Spinal cord (tissue), 10 donors: ENCODE measurements around the gene OAT. TPM values are rescaled to one million over a fixed set of nuclear protein-coding genes. Genes with fewer than 3 reads are reported as not detected.
A peak's percentile ranks its signal among the peaks of the same experiment; 100 is the strongest.

ENCODE experiments used
- DNase-seq, 6 donors: peaks; one replicate each; pipeline versions ENCODE4 v3.0.0 to v3.0.0-alpha.2; 2013 to 2015; ENCODE audit warnings: low spot score in 6 of 6, low read depth in 4 of 6
- H3K27ac ChIP-seq: one replicate; pipeline ENCODE4 v1.5.1; 2013; ENCODE audit warnings: low read depth, low read length, control low read depth
- H3K27me3 ChIP-seq: one replicate; pipeline ENCODE4 v1.6.1; 2013; ENCODE audit warnings: low read length; ENCODE audit not compliant: control insufficient read depth, insufficient read depth
- H3K36me3 ChIP-seq: one replicate; pipeline ENCODE4 v1.6.1; 2013; ENCODE audit warnings: low read length; ENCODE audit not compliant: control insufficient read depth, insufficient read depth
- H3K4me1 ChIP-seq: one replicate; pipeline ENCODE4 v1.6.1; 2013; ENCODE audit warnings: low read length; ENCODE audit not compliant: control insufficient read depth, insufficient read depth
- H3K4me3 ChIP-seq: one replicate; pipeline ENCODE4 v1.5.1; 2013; ENCODE audit warnings: low read depth, low read length, control low read depth
- H3K9me3 ChIP-seq: one replicate; pipeline ENCODE4 v1.6.1; 2013; ENCODE audit warnings: low read length; ENCODE audit not compliant: control insufficient read depth, insufficient read depth
- WGBS: methylation state at CpG from one replicate; pipeline ENCODE4 v1.1.5; 2013; ENCODE audit warnings: missing lambda C conversion rate; ENCODE audit not compliant: insufficient coverage; 5-methylcytosine and 5-hydroxymethylcytosine counted together
- polyA plus RNA-seq, 2 donors: library from polyadenylated mRNA; unstranded; fragments of 120-200 nt; gene quantifications; one replicate each; pipeline ENCODE4 v1.2.1, GENCODE V29; 2013; ENCODE audit not compliant: insufficient read length in 2 of 2
- total RNA-seq, 2 donors: library from RNA; depleted of rRNA in 1 of 2; stranded (reverse); fragments of 120-200 nt in 1 of 2; fragments of >200 nt in 1 of 2; gene quantifications; one replicate each; pipeline versions ENCODE4 v1.2.3 to v1.2.4, GENCODE V29; 2013 to 2014
- donor health status: healthy.

OAT gene
- total and polyA plus RNA-seq, 4 donors: 137 to 231 (median 168) TPM

DNA sequence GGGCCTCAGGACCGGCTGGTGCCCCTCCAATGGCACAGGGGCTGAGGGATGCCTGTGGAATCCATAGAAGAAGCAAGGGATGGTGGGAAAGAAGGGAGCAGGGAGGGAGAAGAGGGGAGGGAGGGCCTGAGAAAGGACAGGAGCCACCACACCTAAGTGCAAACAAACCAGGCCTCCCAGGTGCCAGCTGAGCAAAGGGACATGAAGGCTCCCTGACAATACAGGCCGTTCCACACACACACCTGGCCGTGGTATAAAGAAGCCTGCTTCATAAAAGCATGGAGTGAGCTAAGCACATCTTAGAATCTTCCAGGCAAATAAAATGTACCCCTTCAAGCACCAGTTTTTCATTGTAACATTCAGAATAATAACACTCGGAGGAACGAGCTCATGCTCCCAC is 54.0 kb downstream of the OAT start:
- H3K27ac ChIP-seq: no peak overlapping the region
- no peaks in the 10 kb centered on the region for H3K9me3 ChIP-seq
- H3K4me1 ChIP-seq: peaks cover 14% of the 10 kb centered on the region
- DNase-seq: no peak
- H3K4me3 ChIP-seq: no peak overlapping the region
- 86% methylated on average over 5 of the region's 5 CpGs for WGBS
- H3K27me3 ChIP-seq: no peaks in the 10 kb centered on the region
- no peaks in the 10 kb centered on the region for H3K36me3 ChIP-seq

DNA sequence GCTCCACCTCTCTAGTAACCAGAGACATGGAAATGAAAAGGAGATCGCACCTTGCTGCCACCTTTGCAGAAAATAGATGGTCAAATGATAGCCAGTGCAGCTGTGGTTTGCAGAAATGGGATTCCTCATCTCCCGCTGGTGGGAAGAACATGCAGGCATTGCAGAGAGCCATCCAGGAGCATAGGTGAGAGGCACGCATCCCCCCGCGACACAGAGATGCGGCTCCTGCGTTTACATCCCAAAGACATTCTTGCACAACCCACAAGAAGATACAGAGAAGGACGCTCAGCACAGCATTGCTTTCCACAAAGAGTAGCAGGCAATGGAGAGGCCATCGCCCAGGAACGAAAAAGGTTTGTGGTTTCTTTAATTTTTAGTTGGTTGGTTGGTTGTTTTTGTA is 56.2 kb downstream of the OAT start:
- Histone ChIP-seq H3K9me3 (no peaks in the 10 kb centered on the region), H3K36me3 (no peaks in the 10 kb centered on the region), H3K27ac (no peak overlapping the region), H3K27me3 (no peaks in the 10 kb centered on the region), H3K4me3 (no peak overlapping the region), H3K4me1 (peaks cover 6% of the 10 kb centered on the region)
- 76% methylated on average over 5 of the region's 10 CpGs for WGBS
- no peak for DNase-seq

DNA sequence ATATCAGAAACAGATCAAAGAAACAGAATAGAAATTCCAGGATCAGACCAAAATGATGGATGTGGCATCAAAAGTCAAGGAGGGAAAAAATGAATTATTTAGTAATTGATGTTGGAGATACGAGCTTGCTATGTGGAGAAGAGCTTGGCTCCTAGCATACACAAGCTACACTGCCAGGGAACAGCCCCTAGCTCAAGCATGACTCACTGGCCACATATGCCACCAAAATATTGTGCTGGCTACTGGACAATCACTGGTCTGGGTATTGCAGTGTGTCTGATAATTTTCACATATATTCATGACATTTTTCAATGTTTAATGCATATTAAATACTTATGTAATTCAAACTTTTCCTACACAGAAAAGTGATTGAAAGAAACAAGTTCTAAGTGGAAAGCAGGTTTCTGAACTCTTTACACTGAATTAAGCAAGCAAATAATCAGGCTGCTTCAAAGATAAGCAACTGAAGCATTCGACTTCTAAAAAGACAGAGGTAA is 59.3 kb downstream of the OAT start:
- Histone ChIP-seq H3K4me1 (peaks cover 8% of the 10 kb centered on the region), H3K4me3 (no peak overlapping the region), H3K27ac (no peak overlapping the region), H3K36me3 (no peaks in the 10 kb centered on the region), H3K27me3 (no peaks in the 10 kb centered on the region), H3K9me3 (no peaks in the 10 kb centered on the region)
- no CpG with 5 or more reads among the region's 2 CpGs for WGBS
- DNase-seq: no peak

DNA sequence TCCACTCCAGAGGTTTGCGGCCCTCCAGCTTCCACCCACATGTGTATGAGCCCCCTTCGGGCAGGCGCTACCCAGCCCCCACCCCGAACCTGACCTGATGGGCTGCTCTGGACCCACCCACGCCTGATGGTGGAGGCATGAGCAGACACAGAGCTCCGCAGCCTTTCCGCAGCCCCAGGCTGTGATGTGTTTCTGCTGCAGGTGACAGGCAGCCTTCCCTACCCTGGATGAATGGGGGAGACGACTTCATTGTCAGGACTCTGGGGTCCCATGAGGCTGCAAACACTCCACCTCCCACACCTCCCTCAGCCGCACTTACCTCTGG is 61.2 kb downstream of the OAT start:
- Histone ChIP-seq H3K9me3 (no peaks in the 10 kb centered on the region), H3K4me3 (no peak overlapping the region), H3K27me3 (no peaks in the 10 kb centered on the region), H3K27ac (no peak overlapping the region), H3K36me3 (no peaks in the 10 kb centered on the region), H3K4me1 (peaks cover 21% of the 10 kb centered on the region)
- 79% methylated on average over 7 of the region's 9 CpGs for WGBS
- DNase-seq: no peak

DNA sequence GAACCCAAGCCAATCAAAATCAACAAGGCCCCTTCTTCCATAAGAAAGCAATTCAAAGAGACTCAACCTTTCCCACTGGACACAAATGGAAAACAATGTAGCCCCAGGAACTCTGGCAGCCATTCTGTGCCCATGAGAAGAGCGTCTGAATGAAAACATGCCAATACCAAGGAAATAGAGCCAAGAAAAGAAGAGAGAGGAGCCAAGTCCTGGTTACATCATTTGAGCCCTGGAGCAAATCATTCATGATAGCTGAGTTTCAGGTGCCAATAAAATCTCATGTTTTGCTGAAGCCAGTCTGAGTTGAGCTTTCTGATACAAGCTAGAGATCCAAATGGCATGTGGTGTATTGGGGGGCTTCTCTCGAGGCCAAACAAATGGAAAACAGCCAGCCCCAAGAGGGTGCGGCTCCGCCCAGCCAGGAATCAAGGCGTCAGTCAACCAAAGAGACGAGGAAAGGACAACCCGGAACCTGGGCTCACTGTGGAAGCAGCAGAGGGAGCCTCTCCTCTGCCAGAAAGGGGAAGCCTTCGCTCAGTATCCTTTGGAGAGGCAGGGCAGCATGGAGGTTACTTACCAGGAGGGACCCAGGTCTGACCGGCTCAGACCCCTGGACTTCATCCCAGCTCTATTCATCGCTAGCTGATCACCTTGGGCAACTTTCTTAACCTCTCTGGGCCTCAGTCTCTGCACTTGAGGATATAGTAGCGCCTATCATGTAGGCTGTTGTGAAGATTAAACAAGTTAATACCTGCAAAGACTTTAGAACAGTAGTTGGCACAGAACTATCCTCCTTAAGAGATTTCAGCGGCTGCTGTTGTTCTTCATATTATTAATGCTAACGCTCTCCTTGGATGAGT is 61.8 kb downstream of the OAT start:
- Histone ChIP-seq H3K27ac (no peak overlapping the region), H3K9me3 (no peaks in the 10 kb centered on the region), H3K36me3 (no peaks in the 10 kb centered on the region), H3K27me3 (no peaks in the 10 kb centered on the region), H3K4me1 (peaks cover 21% of the 10 kb centered on the region), H3K4me3 (no peak overlapping the region)
- WGBS: 80% methylated on average over 10 of the region's 13 CpGs
- DNase-seq: peak in 2 of 6 donors; percentile 33 to 60

DNA sequence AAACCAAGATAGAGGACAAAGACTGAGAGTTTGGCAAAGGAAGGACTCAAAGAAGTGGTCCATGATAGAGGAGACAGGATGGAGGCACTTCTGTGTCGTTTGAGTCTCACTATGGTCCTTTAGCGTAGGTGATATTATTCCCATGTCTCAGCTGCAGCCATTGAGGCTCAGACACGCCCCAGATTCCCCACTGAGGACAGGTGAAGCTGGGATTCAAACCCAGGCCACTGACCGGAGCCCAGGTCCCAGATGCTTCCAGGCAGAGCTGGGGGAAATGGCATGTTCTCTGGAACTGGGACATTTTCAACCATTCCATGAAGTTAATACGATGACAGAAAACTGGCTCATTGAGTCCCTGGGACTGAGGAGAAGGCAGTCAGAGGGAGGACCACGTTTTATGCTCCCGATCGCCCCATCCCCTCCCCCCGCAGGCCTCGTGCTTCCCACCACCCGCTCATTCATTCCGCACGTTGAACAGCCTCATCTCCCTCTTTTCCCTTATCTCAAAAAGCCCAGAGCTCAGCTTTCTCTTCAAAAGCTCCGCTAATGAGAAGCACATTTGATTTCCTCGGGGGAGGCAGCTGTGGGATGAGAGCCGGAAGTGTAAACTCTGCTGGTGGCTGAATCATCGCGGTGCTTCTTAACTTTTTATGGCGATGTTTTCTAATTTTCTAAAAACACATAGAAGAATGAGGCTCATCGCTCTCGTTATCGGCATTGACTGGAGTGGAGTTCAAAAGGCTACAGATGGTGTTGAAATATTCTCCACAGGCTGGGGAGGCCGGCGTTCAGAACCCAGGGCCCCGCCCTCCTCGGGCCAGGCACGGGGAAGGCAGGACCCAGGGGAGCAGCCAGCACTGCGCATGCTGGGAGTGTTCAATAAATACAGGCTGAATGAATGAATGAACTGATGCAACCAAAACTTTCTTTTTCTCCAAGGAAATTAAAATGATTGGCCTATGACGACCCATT is 64.0 kb downstream of the OAT start:
- 32% methylated on average over 15 of the region's 29 CpGs for WGBS
- Histone ChIP-seq H3K4me1 (peaks cover 25% of the 10 kb centered on the region), H3K4me3 (peak overlapping the region; percentile 10), H3K27ac (no peak overlapping the region), H3K36me3 (no peaks in the 10 kb centered on the region), H3K27me3 (no peaks in the 10 kb centered on the region), H3K9me3 (no peaks in the 10 kb centered on the region)
- DNase-seq: peak in 2 of 6 donors; percentile 62 to 83

DNA sequence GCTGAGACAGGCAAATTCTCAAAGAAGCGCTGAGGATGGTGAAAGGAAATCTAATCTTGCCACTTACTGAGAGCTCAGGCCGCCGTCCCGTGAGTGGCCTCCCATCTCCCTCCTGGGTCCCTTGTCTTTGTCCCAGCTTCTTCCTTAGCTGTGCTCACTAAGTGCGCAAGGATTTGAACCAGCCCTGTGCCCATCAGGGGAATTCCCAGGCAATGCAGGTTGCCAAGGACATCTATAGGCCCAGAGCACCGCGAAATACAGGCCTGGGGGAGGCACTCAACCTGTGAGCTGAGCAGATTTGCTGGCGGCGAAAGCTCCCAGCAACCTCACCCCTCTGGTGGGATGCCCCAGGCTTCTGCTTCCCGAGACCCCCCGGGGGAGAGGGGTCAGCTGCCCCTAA is 64.8 kb downstream of the OAT start:
- H3K27me3 ChIP-seq: no peaks in the 10 kb centered on the region
- 82% methylated on average over 9 of the region's 11 CpGs for WGBS
- DNase-seq: peak in 1 of 6 donors; percentile 29

DNA sequence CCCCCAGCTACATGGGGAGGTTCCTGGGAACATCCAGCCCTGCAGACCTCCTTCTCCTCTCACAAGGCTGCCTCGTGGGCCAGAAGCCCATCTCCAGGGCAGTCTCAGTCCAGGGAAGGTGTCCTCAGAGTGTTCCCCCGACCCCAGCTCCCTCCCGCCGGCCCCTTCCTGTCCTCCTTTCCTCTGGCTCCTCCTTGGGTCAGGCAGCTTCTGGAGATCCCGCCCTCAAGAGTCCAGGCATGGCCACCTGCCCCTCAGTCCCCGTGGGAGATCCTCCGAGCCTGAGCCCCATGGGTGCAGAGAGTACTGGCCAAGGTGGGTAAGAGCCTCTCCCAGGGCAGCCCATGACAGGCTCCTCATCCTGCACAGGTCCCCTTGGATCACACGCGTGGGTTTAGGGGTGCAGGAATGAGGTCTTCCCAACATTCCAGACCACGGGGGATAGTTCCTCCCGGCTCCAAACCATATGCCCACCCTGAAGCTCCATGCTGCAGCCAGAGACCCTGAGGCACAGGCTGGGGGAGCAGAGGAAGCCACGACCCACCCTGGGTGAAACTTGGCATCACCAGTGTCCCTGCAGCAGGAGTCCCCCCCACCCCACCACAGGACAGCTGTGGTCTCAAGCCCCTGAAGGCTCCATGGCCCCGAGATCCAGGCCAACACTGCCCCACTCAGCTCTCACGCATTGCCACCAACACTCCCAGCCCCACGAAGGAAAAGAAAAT is 65.5 kb downstream of the OAT start:
- H3K36me3 ChIP-seq: no peaks in the 10 kb centered on the region
- WGBS: 89% methylated on average over 15 of the region's 15 CpGs
- no peak overlapping the region for H3K27ac ChIP-seq
- no peaks in the 10 kb centered on the region for H3K9me3 ChIP-seq
- H3K27me3 ChIP-seq: no peaks in the 10 kb centered on the region
- H3K4me1 ChIP-seq: peaks cover 25% of the 10 kb centered on the region
- no peak for DNase-seq
- no peak overlapping the region for H3K4me3 ChIP-seq

More for the DNA sequence above, 64.8 kb downstream of the OAT start:
- Histone ChIP-seq H3K36me3 (no peaks in the 10 kb centered on the region), H3K27ac (no peak overlapping the region), H3K9me3 (no peaks in the 10 kb centered on the region), H3K4me3 (no peak overlapping the region), H3K4me1 (peaks cover 25% of the 10 kb centered on the region)
